Left hindlimb (tissue), 1 donor: ENCODE measurements around the gene CELF2.
A peak's percentile ranks its signal among the peaks of the same experiment; 100 is the strongest.

Source experiments
- DNase-seq: peaks from one replicate; pipeline ENCODE4 v3.0.0-alpha.2; 2018

CELF2 gene

DNA sequence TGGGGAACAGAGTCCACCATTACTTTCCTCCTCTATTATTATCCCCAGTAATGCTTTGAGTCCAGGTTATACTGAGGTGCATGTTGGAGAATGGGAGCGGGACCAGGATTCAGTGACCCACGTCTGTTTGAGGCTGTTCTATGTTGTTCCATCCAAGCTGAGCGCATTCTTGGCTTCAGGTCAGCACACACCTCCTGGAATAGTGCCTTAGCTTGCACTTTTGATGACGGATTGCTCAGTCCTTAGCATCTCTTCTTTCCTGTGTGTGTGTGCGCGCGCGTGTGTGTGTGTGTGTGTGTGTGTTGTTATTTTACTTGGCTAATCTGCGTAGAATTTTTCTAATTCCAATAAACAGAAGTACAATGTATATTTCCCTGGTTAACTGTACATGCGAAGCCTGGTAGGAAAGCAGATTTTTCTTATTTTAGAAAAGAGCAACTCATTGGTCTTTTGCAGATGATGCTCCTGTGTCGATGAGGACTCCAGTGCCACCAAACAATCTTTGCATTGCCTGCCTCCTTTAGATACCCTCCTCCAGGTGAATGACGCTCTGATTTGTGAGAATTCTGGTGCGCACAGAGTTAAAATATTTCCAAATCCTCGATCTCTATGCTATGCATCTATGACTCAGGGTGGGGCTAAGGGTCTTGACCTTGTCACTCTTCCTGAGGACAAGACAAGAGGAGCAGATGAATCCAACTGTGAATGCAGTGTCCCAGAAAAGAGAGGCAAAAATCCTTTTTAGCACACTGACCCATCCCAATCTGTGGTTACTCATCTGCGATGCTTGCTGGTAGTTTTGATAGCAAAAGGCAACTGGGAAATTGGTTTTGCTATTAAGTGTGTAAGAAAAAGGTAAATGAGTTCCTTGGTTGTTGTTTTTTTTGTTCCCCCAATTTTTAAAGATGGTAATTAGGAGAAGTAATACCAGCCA, 13.3 kb upstream of the CELF2 start:
- DNase-seq, result no peak

DNA sequence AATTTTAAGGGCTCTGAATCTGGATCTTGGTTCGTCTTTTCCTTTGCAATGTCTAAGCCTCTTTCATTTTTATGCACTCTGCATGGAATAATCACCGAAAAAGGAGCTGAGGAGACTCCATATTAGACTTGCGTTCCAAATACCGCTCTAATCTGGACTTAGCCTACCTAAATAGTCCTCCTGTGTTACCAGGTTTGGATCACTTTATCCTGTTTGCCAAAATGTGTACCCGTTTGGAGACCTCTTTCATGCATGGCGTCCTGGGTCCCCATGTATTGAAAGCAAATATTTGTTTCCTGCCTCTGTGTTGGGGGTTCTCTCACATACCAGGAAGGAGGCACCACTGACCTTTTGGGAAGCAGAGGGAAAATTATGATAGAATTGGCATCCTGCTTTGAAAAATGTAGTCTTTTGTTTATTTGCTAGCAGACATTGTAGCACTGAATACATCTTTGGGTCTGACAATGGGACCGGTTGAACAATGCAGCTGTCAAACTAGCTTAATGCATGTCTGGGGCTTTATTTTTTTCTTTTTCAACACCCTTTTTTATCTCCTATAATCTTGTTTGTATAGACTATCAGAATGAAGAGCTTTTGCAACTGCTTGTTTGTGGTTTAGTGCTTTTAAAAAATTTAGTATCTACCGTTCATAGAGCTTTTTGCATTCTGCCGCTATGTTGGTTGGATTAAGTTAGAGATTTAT, 11.8 kb upstream of the CELF2 start:
- DNase-seq, result no peak

DNA sequence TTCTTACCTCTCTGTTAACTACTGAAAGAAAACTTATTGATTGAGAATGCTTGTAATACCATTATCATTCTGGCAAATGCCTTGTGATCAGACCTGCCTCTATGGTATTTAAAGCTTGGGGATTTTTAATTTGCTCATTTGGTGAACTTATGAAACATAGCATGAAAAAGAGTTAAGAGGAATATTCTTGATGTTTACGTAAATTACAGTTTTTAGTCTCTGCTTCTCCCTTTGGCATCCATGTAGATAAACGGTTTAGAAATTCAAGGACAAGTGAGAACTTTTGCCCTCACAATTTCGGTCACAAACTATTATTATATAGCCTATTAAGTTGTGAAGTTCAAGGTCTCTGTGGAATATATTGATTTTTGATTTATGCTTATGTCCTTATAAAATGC, 11.2 kb upstream of the CELF2 start:
- no peak for DNase-seq

DNA sequence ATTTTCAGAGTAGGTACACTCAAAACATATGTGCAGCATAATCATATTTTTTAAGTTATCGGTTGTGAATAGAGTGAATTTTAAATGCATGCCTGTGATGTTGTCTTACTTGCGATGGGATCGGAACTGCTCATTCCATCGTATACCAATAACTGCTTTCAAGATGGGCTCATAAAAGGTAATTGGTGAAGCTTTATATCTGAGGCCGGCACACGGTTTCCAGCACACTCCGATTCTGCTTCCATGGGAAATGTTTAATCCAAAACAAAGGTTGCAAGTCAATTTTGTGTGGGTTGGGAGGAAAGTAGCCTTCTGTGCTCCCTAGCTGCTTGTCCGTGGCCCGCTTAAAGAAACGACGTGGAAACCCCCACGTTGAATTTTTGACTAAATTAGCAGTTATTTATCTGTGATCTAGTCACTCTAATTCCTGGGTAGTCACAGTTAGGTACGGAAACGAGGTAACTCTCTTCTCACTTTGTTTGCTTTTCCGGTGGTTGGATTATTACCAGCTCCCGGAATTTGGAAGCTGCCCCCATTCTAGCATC, 10.1 kb upstream of the CELF2 start:
- no peak for DNase-seq

DNA sequence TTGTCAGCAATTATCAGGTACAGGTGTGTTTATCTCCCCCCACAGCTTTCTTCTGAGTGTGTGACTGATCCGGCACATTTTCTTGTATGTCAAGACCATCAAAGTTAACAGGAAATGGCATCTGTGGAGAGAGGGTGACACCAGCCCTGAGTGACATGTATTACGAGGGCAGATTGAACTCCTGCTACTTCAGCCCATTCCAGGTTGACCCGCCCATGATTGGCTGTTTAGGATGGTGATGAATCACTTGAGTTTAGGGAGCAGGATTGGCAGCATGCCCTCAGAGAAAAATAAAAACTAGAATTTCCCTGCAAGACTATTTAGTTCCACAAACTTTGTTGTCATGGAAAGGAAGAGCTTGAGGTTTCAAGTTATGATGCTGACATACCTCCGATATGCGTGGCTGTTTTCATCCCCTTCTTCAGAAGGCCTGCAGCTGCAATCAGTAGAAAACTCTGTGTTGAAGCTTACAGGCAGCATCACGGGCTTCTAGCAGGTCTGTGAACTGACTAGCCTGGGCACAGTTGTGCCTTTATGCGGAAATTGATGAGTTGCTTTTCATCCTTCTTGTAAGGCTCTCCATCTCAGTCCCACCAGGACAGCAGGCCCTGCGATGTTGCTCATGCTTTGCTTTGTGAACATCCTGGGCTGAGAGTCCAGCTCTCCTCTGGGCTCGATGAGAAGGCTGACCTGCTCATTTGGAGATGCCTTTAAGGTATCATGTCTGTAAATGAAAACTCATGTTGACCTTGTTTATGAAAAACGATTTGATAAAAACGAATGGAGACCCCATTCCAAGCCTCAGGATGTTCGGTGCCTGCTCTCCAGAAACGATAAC, 8.0 kb upstream of the CELF2 start:
- no peak for DNase-seq

DNA sequence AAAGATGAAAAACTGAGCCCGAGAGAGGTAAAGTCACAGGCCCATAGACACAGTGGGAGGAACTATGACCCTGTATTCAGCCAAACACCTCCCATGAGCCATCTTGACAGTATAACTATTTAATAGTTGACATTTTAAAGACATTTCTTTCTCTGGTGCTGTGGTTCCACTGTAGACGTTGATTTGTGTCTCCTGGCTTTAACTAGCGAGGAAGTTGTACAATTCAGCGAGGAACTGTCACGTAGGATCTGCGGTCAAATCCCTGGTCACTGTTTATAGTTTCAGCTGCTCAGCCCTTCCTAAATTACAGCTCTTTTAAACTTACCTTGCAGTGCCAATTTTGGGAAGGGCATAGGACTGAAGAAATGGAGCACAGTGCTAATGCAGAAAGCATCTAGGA, 7.1 kb upstream of the CELF2 start:
- DNase-seq, result no peak

DNA sequence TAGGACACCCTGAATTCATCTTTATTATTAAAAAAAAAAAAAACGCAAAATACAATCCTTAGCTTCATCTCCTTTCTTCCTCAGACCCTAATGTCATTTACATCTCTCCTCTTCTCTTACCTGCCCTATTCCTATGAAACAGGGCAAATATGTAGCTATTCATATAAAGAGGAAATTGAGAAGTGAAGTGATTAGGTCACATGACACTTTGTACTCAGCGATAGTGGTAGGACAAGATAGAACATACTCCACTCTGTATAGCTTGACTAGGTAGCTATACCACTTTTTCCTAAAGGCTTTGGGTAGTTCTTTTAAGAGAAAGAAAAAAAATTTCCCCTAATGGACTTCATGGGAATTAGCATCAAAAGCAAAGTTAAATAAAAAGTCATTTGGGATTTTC, 6.2 kb upstream of the CELF2 start:
- no peak for DNase-seq

DNA sequence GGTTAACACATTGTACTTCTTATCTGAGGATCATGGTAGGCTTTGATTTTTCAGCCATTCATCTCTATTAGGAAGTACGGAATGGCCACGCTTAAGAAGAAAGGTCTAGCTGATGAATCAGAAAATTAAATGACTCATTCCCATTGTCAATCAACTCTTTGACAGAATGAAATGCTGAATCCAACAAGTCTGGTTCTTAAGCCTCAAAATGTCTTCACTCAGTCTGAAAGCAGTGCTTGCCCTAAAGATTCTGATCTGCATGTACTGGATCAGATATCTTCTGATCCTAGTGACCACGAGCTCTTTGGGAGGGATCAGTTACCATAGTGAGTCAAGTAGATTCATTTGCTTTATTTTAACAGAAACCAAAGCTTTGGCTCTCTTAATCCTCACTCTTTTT, 5.7 kb upstream of the CELF2 start:
- DNase-seq, result no peak

DNA sequence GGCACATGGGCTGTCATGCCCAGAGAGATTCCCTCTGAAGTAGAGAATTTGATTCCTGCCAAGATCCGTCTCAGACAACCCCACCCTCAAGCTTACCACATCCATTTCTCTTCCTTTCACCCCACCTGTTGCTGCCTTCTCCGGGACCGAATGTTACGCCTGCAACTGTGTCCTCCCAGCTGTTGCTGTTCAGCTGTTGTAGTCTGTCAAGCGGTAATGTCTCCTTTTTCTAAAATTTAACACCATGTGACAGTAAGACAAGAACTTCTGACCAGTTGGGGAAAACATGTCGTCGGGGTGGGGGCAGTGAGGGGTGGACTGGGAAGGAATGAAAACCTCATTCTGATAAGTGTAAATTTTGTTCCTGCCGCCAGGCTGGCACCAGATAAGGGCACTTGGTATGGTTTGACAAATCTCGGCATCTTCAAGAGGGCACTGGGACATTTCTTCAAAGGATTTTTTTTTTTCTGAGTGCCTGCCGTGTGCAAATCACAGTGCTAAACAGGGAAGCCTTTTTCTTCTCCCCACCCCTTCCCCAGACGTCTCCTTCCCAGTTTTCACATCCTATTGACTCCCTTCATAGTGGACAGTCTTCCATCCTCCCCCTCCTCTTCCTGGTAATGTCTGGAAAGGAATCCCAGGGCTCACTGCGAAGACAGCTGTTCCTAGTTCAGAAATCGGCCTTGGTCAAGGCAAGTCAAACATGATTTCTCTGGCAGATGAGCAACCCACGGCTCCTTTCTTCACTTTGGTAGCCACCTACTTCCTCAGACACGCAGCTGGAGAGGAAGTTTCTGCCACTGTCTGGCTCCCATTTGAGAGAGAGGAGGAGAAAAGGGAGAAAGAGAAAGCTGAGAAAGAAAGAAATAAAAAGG, 5.0 kb upstream of the CELF2 start:
- peak; percentile 72 for DNase-seq

DNA sequence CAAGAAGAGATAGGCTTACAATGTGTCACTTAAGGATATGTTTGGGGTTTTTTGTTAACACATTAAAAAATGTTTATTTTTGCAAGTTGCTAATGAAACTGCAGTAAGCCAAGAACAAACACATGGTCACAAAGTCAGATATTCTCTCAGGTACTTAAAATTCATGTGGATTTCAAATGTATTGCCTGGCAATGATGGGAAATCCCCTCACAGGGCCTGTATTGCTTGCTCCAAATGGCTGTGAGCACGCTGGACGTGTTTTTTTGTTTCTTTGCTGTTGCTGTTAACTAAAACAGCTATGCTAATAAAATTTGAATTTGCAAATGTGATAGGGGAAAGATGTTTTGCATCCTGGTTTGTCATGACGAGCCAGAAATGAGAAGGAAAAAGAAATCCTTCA, 3.8 kb upstream of the CELF2 start:
- no peak for DNase-seq

DNA sequence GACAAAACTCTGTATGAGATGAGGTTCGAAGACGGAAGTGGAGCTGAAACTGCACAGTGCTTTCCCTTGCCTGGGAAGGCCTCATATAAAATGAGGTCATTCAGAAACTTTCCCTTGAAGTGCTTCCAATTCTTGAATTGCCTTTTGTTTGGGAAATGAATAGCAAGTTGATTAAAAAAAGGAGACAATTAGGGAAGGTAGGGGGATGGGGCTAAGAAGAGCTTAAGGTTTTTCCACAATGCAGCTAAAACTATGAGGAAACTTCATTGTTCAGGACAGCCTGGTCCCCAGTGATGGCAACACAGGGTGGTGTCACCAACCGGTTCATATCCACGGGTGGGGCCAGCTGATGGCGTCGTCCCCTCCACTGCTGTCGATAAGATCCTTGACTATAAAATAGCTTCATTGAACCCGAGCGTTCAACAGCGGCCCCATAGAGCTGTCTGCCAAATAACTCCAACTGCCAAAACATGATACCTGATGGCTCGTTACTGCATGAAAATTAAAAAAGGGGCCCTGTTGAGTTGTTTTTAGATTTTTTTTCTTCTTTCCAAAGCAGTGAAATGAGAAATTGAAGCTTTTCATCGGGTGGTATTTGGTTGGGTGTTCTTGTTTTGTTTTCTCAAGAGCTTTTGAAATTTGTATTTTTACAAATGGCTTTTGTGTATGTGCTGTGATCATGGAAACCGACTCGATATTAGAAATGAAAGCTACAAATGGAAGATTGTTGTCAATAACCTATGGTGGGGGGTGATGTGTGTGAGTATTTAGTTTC, 2.8 kb upstream of the CELF2 start:
- no peak for DNase-seq

DNA sequence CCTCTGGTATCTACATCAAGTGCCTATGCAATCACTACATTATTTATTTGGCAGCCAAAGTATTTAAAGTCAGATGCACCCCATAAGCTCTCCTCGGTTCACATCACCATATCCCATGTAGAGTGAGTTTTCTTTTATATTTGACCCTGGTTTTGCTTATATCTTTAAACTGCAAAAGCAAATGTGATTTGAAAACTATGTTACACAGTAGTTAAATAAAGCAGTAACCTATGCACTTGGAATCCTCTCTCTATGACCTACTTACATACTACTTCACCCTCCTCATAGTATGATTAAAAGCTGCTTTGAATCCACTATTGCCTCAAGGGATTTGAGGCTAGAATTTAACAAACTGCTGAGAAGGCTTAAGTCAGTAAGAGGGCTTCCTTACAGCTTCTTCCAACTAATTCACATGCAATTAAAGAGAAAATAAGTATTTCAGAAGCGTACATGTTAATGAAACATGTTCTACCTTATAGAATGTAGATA, 2.2 kb upstream of the CELF2 start:
- no peak for DNase-seq

DNA sequence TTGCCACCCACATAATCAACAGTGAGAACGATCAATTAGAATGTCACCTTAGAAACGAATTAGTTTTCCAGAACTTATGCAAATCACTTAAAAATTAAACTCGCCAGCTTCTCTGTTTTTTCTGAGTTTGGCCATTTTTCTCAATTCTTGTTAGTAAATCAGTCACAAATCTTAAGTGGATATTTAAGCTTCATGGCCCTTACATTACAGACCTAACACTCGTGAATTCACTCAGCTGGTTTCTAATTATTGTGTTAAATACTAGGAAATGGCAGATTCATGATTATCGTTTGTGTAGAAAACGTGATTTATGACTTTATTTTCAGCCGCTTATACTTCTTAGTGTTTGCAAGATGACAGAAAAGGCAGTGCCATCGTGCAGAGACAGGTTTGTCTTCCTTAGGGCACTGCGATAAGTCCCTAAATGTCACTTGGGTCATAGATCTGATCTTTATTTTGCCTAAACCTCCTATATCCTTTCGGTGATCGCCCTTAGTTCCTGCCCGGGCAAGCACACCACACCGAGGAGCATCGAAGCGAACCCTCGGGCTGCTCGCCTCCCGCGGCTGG, 587 bp upstream of the CELF2 start:
- no peak for DNase-seq

DNA sequence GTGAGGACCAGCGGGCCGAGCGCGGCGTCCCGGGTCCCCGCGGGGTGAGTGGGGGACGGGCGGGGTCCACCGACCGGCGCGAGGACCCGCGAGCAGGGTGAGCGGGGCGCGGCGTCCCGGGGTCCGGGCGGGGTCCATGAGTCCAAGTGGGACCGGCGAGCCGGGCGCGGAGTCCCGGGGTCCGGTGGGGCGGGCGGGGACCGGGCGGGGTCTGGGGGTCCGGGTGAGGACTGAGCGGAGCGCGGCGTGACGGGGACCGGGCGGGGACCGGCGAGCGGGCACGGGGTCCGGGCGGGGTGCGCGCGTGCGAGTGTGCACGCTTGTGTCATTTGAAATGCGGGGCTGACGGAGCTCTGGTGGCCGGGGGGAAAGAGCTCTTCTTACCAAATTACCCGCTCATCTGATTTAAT, 765 bp downstream of the CELF2 start:
- peak; percentile 43 for DNase-seq

DNA sequence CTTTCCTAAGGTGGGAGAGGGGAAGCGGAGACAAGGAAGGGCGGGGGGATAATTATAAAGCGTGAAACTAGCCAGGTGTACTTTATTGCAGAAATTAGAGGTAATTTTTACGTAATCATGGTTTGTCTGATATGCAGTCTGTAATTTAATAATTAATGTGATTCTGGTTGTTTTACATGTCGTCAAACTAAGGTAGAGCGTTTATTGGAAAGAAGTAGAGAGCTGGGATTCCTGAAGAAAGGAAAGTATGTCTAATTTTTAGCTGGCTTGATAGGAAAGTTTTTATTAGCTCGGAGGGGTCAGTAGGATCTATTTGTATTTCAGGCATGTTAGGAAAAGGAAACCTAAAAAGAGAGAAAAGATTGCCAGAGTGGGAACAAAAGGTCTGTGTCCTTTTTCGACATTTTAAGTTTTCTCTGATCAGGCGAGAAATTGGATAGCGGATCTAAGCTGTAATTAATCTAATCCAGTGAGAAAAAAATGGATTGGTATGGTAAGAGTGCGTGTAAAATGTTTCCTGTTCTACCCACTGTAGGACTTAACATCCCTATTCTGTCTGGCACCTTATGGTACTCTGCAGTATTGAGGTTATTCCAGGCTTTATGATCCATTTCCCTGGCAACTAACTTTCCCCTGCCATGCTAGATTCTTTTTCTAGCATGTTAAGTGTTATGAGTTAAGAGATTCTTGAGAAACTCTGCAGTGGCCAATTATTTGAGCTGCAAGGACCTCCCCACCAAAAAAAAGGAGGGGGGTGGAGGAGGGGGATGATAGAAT, 1.4 kb downstream of the CELF2 start:
- DNase-seq, result no peak

DNA sequence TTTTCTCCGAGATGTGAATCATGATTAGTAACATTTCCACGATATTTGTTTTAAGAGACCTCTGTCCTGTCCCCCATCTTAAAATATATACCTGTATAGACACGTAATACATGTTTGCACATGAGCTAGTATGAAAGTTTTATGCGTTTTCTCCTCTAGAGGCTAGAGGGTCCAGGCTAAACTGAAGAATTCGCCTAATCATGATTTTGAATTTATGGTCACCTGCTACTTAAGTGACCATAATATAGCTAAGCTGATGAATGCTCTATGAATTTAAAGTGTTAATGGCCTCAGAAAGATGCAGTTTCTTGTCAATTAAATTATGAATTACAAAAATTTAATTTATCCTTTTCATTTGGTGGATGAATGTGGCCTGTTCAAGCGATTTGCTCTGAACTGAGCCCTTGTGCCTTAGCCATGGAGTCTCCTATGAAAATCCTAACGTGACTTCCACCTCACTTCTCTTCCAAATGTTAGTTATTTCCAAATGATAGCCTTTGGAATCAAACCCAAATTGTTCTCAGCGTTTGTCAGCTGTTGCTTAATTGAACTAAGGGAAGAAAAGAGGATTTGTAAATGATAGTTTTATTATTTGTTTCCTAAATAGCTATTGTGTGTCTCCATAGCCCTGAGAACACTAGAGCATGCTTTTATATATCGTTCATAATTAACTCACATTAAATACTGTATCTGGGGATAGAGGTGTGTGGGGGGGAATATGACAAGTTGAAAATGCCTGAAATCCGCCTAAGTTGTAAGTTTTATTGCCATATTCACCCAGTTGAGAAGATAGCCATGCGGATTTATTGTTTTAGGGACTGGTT, 2.3 kb downstream of the CELF2 start:
- DNase-seq, result no peak

DNA sequence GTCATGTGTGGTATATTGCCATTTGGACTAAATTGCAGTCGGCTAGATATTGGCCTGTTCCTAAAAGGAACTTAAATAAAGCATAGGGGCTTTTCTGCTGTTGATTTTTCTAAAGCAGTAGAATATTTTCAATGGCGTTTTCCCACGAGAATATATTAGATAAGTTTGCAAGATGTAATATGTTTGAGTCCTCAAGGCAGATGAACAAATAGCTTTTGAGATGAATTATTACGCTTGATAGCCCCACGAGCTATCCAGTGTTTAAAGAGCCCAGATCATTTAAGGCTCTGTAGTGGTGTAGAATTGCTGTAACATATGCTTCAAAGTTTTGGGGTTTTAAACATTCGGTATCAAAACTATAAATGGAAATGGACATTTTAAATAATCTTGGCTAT, 2.9 kb downstream of the CELF2 start:
- no peak for DNase-seq

DNA sequence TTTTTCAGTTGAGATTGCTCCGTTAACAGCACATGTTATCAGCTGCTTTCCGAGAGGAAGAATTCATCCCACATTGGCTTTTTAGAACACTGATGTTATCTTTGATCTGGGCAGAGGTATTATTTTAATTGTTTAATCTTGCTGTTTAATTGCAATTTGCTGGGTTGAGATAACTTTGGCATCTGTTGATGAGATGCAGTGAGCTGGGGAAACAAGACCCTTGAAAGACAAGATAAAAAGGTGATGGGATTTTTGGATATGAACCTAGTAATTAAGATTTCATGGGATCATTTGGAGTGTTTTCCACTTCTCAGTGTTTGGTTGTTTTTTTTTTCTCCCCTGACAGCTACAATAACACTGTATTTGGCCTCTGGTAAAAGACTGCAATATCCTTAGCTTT, 4.5 kb downstream of the CELF2 start:
- DNase-seq, result no peak
